ENCODE measurements around the gene SPATA2.
"Not testable (repeated sequence)": the region's sequence is repeated elsewhere in the genome, so short reads cannot be mapped to it uniquely, and the experiment has no call there.

SPATA2 gene

DNA sequence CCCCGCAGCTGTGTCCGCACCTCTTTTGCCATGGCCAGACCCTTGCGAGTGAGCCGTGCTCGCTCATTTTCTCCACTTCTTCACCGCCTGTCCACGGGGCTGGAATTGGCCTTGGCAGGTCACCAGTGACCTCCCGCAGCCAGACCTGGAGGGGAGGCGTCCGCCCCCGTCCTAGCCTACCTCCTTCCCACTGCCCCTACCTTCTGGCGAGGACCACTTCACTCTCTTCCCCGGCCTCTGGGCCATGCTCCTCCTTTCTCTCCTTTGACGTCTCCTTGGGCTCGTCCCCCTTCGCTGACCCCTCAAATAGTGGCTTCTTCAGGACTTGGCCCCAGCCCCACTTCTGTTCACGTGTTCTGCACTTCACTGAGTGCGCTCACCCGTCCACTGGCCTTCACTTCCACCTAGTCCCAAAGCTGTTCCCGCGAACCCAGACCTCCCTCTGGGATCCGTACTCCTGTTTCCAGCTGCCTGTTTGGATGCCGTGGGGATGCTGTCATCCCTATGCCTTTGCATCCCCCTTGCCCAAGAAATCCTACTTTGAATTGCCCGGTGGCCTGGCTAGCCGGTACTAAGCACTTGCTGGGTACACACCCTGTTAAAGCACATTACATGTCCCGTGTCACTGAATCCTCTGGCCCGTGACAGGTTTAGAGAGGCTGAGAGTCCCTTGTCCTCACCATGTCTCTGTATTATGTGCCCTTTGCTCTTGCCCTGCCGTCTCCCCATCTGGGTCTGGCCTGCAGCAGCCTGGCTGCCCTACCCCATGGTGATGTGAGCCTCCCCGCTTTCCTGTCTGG lies 33.0 kb downstream of the SPATA2 start:
- DNase-seq: no peak

DNA sequence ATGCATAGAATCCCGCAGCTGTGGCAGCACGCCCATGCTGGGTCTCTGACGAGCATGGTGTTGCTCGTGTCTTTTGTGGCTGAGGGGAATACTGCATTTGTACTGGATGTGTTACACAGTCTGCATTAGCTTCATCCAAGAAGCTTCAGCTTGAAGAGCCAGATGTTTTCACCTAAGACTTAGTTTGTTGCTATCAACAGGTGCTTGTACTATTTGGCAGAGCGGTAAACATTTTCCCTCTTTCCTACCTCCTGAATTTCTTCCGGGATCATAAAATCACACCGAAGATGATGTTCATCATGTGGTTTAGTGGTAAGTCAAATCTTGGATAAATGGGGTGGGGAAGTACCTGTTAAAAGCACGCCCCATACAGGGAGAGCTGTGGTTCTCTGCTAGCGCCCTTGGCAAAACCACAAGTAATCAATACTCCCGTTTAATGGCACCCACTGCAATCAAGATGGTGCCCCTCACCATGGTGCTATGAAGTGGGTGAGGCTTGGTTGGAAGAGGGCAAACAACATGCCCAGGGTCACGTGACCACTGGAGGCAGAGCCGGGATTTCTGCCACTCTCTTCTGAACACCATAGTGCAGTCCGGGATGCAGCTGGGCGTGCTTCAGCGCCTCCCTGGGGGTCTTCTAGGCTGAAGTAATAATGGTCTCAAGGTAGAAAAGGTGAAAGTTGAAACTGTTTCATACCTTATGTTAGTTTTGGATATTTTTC lies 34.4 kb downstream of the SPATA2 start:
- no peak for DNase-seq

- DNase-seq: no peak
These were observed 35.2 kb downstream of the SPATA2 start for GRCh38 chr20:49880177-49880576.

DNA sequence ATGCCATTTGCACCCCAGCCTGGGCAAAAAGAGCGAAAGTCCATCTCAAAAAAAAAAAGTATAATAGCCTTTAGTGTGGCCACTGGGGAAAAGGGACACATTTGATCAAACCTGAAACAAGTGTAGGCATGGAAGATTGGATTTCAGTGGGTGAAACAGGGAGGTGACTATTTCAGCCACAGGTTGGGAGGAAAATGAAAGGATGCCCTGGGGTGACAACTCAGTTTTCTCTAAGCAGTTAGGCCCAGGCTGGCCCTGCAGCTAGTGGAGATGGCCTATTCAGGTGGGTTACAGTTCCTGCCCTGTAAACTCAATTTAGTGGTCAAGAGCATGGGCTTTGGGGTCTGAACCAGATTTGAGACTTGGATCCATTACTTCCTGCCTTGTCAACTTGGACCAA lies 36.4 kb downstream of the SPATA2 start:
- DNase-seq: no peak

DNA sequence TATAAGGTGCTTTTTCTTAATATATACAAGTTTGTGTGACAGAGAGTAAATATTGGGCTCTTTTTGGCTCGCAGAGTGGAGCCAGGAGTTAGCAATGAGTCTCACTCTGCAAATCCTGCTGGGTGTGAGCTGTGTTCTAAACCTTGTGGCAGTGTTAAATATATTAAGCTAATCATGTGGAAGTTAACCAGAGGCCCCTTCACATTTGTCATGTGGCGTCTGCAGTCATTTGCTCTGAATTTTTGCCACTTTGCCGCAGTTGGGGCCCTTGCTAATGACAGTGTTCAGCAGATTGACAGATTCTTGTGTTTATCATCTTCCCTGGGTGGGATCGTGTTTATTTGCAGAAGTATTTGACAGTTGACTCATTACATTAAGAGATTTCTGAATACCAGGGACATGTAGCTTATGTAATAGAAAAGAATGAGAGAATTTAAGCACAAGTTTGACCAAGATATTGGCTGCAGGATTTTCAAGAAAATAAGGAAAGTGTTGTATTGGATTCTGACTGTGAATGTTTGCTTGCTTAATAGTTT lies 37.9 kb downstream of the SPATA2 start:
- no peak for DNase-seq

DNA sequence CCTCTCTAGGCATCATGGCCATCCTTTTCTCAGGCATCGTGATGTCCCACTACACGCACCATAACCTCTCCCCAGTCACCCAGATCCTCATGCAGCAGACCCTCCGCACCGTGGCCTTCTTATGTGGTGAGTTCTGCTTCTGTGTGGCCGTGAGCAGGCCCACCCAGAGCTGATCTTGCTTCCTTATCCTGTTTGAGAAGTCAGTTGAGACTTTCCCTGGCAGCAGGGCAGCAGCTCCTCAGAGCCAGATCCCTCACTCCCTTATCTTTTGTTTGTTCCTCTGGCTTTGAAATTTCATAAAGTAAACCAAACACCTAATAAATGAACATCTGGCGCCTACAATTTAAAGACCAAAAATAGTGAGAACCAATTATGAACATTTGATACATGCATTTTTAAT lies 40.6 kb downstream of the SPATA2 start:
- DNase-seq: no peak

DNA sequence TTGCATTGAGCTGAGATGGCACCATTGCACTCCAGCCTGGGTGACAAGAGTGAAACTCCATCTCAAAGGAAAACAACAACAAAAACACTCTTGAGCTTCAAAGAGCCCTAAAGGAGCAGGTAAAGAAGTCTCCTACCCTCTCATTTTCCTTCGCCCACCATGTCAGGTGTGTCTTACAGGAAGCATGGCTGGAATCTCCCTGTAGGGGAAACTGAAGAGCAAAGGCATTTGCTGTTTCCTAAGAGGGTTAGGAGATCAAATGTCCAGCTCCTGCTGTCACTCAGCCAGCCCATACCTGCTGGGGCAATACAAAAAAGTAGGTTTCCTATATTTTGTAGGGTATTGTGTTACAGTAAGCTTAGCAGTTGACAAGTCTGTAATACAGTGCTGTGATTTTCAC lies 43.3 kb downstream of the SPATA2 start:
- DNase-seq: no peak

DNA sequence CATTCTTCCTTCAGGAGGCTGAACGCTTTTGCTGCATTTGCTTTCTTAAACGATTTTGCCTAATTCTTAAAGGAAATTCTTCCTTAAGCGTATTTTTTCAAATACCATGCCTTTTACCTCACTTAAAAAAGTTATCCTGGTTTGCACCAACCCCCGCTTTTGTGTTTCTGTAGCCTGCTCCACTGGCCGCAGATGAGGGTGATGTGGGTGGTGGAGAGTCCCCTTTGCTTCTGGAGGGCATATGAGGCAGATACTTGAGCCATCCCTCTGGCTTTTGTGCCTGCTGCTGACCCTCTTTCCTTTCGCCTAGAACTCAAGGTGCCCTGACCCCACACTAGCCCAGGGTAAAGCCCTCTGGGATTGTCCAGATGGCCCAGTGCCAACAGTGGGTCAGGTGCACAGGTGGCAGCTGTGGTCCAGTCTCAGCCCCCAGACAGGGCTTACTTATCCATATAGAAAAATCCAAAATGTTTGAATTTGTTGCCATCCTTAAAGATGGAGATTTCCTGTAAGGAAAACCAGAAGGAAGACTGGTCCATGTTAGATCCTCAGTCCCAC lies 43.9 kb downstream of the SPATA2 start:
- no peak for DNase-seq

- no peak for DNase-seq
These were observed 45.1 kb downstream of the SPATA2 start for GRCh38 chr20:49870261-49870660.

DNA sequence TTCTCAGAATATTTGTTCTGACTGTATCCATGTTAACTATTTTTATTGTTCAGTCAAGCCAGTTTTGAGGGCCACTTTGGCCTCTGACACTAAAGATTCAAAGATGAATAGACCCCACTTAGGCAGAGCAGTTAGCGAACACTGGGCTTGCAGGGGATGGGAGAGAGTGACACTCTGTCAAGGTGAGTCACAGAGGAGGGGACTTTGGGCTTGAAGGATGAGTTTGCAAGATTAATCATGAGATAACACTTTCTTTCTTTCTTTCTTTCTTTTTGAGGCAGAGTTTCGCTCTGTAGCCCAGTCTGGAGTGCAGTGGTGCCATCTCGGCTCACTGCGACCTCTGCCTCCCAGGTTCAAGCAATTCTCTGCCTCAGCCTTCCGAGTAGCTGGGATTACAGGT lies 46.4 kb downstream of the SPATA2 start:
- DNase-seq: no peak

GRCh38 chr20:49868538-49868937 lies 46.8 kb downstream of the SPATA2 start:
- DNase-seq: no peak

- no peak for DNase-seq
These were observed 47.7 kb downstream of the SPATA2 start for GRCh38 chr20:49867453-49868215.

DNA sequence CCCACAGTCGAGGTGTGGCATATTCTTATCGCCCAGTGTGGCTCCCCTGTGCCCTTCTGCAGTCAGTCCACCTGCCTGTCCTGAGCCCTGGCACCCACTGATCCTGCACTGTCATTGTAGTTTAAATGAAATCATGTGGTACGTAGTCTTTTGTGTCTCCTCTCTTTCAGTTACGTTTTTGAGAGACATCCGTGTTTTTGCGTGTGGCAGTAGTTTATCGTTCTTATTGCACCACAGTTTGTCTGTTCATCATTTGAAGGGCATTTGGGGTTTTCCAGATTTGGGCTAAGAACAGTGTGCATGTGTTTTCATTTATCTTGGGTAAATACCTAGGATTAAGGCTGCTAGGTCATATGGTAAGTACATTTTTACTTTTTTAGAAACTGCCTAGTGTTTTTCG lies 49.3 kb downstream of the SPATA2 start:
- no peak for DNase-seq

DNA sequence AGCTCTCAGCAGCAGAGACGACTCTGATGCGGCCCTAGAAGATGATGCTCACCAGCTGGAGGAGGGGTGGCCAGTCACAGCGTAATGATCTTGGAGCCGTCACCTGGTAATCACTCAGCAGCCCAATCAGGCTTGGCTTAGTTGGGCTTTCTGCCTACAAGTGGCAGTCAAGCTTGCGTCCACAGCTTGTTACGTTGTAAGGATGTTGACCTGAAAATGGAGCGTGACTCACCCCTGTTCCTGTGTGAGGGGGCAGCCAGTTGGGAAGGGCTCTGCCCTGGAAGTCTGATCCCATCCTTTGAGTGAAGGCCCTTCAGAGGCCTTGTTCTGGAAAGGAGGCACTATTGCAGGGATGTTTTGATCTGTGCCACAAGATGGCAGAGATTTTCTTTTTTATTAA lies 49.8 kb downstream of the SPATA2 start:
- DNase-seq: no peak

GRCh38 chr20:49863666-49864065 lies 51.7 kb downstream of the SPATA2 start:
- no peak for DNase-seq

DNA sequence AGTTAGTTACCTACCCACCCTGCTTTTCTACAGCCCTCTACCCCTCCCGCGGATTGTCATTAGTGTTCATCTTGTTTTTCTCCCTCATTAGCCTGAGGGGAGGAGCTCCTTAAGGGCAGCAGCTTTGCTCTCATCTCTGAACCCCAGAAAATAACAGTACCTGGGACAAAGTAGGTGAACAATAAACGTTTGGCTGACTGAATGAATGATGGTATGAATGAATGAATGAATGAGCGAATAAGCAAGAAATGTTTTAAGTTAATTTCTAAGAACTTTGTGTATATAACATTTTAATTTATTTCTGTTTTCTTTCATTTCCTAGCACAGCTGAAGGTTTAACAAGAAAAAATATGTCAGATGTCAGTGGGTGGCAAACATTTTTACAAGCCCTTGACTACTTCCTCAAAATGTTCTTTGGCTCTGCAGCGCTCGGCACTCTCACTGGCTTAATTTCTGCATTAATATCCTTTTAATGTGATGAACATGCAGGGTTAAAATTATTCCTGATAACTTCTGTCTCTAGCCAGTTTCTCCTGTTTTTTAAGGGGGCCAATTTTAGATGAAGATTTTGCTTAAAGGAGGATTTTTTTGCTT lies 52.6 kb downstream of the SPATA2 start:
- no peak for DNase-seq

DNA sequence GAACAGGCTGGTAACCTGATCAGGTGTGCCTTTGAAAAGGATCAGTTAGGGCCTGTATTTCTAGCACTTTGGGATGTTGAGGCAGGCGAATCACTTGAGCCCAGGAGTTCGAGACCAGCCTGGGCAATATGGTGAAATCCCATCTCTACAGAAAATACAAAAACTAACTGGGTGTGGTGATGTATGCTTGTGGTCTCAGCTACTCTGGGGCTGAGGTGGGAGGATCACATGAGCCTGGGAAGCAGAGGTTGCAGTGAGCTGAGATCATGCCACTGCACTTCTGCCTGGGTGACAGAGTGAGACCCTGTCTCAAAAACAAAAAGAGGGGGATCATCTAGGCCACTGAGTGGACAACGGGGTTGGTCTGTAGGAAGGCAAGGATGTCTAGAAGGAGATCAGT lies 54.1 kb downstream of the SPATA2 start:
- not testable (repeated sequence) for DNase-seq

GRCh38 chr20:49859807-49860206 lies 55.5 kb downstream of the SPATA2 start:
- no peak for DNase-seq

DNA sequence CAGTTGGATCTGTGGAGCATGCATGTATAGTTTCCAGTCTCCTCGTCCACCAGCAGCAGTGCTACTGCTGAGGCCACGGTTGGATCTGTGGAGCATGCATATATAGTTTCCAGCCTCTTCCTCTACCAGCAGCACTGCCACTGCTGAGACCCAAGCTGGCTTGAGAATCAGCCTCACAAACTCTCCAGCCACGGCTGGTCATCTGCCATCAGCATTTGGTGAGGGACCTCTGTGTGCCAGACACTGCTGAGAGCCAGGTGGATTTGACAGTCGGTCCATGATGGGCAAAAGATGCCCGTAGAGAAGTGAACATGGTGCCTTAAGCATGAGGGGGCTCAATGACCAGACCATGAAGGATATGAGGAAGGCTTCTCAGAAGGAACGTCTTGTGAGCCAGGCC lies 56.3 kb downstream of the SPATA2 start:
- DNase-seq: no peak

- no peak for DNase-seq
These were observed 57.2 kb downstream of the SPATA2 start for GRCh38 chr20:49858076-49858585.

GRCh38 chr20:49856904-49857303 lies 58.4 kb downstream of the SPATA2 start:
- no peak for DNase-seq

DNA sequence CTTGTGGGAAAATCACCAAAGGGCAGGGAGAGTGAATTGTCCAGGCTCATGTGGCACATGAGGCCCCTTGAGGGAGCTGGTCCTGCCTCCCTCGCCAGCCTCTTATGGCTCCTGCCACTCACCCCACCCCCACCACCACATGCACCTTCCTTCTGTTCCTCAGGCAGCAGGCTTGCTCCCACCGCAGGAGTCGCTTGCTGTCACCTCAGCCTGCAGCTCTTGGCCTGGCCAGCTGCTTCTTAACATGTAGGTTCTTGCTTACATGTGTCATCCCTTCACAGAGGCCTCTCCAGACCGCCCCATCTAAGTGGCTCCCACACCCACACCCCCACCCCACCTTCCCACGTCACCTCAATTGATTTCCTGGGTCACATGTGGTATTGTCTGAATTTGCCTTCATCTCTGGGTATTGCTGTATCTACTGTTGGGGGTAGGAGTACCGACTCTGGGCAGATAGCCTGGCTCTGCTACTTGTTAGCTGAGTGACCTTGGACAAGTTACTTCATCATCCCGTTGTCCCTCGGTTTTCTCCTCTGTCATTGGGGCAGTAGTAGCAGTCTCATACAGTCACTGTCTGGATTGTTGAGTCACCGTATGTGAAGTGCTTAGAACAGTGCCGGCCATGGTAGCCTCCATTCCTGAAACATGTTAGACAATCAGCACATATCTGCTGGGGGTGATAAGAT lies 61.0 kb downstream of the SPATA2 start:
- no peak for DNase-seq

All from NCI-H1048 (cell line).